AG04449 (cell line): ENCODE results near the gene CNR2.
A peak's percentile ranks its signal among the peaks of the same experiment; 100 is the strongest.
"Not testable (repeated sequence)": the region's sequence is repeated elsewhere in the genome, so short reads cannot be mapped to it uniquely, and the experiment has no call there.

ENCODE experiments used
- CTCF ChIA-PET: fragments of 350-600 bp; formaldehyde crosslinking; extraction: SDS; loops from one replicate; lab custom pipeline; 2021; ENCODE audit warnings: antibody characterized with exemption; lab: Yijun Ruan, JAX
- POLR2A ChIA-PET: fragments of 400-600, 350-600 bp; formaldehyde crosslinking; extraction: SDS; loops from one replicate; lab custom pipeline; 2020; ENCODE audit warnings: antibody characterized with exemption, inconsistent platforms; lab: Yijun Ruan, JAX
- DNase-seq: peaks from one replicate; pipeline ENCODE4 v3.0.0-alpha.2; 2010; ENCODE audit warnings: low read depth, low spot score
- H3K4me3 ChIP-seq: 2 replicates; pipeline ENCODE4 v1.5.1; 2011; ENCODE audit warnings: low read depth, mild to moderate bottlenecking, control low read depth, low read length
- TF ChIP-seq, protein P1 (sequence below): IDR thresholded peaks from one replicate; pipeline ENCODE4 v1.5.1; 2011; ENCODE audit warnings: mild to moderate bottlenecking, moderate library complexity, low read length, control low read depth, inconsistent platforms; ENCODE audit not compliant: insufficient read depth; ENCODE audit errors: missing control alignments

The CNR2 gene

DNA sequence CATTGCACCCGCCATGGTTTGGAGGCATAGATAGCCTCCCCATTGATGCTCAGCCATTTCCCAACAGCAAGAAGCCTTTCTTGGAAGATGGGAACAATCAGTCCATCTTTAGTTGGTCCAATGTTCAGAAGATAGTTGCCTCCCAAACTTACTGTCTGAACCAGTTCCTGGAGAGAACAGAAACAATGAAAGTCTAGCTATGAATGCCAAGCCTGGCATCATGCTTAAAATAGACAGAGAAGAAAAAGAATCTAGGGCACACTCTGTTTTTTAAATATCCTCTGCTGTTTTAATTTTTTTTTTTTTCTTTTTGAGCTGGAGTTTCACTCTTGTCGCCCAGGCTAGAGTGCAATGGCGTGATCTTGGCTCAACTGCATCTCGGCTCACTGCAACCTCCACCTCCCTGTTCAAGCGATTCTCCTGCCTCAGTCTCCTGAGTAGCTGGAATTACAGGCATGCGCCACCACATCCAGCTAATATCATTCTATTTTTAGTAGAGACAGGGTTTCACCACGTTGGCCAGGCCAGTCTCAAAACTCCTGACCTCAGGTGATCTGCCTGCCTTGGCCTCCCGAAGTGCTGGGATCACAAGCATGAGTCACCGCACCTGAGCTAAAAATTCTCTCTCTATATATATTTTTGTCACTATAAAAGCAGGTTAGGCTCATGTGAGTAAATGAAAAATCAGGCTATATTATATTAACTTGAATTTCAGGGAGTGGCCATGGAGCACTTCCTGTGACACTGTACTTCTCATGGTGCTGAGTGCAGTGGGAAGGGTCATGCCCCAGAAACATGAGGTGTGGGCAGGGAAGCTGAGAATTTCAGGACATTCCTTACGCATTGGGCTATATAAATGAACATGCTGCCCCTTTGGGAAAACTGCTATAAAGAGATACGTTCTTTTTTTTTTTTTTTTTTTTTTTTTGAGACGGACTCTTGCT lies 64.2 kb downstream of the CNR2 start:
- no peak for DNase-seq
- POLR2A ChIA-PET, result no interaction called here
- H3K4me3 ChIP-seq, result no peak overlapping the region
- CTCF ChIA-PET, result interaction anchor here (1.3 to 1.7 kb wide), 2 partner anchors 39 to 77 kb away, joined by 3 to 4 read pairs; no protein-coding TSS in a partner anchor
- TF ChIP-seq, protein P1, sequence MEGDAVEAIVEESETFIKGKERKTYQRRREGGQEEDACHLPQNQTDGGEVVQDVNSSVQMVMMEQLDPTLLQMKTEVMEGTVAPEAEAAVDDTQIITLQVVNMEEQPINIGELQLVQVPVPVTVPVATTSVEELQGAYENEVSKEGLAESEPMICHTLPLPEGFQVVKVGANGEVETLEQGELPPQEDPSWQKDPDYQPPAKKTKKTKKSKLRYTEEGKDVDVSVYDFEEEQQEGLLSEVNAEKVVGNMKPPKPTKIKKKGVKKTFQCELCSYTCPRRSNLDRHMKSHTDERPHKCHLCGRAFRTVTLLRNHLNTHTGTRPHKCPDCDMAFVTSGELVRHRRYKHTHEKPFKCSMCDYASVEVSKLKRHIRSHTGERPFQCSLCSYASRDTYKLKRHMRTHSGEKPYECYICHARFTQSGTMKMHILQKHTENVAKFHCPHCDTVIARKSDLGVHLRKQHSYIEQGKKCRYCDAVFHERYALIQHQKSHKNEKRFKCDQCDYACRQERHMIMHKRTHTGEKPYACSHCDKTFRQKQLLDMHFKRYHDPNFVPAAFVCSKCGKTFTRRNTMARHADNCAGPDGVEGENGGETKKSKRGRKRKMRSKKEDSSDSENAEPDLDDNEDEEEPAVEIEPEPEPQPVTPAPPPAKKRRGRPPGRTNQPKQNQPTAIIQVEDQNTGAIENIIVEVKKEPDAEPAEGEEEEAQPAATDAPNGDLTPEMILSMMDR, result no peak

DNA sequence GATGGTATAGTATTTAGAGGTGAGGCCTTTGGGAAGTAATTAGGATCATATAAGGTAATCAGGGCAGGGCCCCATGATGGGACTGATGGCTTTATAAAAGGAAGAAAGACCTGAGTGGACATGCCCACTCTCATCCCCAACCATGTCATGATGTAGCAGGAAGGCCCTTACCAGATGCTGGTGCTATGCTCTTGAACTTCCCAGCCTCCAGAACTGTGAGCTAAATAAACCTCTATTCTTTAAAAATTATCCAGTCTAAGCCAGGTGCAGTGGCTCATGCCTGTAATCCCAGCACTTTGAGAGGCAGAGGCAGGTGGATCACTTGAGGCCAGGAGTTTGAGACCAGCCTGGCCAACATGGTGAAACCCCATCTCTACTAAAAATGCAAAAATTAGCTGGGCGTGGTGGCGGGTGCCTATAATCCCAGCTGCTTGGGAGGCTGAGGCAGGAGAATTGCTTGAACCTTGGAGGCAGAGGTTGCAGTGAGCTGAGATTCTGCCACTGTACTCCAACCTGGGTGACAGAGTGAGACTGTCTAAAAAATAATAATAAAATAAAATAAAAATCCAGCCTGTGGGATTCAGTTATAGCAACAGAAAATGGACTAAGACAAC lies 65.6 kb downstream of the CNR2 start:
- POLR2A ChIA-PET, H3K4me3 ChIP-seq, DNase-seq, CTCF ChIA-PET: not testable (repeated sequence)

DNA sequence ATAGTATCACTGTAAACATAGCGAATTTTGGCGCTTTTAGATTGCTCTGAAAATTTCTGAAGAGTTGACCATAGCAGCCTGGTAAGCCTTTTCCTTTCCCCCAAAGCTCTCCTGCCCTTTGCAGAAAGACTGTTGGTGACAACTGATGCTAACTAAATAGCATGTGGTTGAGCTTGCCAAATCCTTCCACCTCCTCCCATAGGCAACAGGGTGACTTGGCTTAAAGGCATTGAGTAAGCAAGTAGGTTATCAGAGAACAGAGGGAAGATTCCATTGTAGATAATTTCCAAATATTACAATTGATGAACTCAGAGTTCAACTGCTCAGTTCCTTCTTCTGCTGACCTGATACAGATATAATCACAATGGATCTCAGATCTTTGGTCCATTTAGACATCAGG lies 68.0 kb downstream of the CNR2 start:
- ChIA-PET POLR2A (no interaction called here), CTCF (interaction anchor here (0.6 to 1.7 kb wide), 4 partner anchors 13 to 52 kb away, joined by 3 to 4 read pairs (median 4); no protein-coding TSS in a partner anchor)
- no peak overlapping the region for H3K4me3 ChIP-seq
- DNase-seq, result no peak
- TF ChIP-seq, protein P1, result no peak

DNA sequence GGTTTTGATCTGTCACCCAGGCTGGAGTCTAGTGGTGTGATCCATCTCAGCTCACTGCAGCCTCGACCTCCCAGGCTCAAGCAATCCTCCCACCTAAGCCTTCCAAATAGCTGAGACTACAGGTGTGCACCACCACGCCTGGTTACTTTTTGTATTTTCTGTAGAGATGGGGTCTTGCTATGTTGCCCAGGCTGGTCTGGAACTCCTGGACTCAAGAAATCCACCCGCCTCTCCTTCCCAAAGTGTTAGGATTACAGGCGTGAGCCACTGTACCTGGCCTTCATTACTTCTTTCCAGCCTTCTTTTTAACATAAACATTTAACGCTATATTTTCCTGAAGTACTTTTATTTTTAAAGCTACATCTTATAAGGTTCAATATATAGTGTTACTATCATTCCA lies 69.5 kb downstream of the CNR2 start:
- ChIA-PET CTCF (interaction anchor here (0.6 to 1.7 kb wide), 4 partner anchors 12 to 146 kb away, joined by 3 to 4 read pairs (median 4); no protein-coding TSS in a partner anchor), POLR2A (no interaction called here)
- no peak overlapping the region for H3K4me3 ChIP-seq
- TF ChIP-seq, protein P1, result no peak
- DNase-seq, result no peak

DNA sequence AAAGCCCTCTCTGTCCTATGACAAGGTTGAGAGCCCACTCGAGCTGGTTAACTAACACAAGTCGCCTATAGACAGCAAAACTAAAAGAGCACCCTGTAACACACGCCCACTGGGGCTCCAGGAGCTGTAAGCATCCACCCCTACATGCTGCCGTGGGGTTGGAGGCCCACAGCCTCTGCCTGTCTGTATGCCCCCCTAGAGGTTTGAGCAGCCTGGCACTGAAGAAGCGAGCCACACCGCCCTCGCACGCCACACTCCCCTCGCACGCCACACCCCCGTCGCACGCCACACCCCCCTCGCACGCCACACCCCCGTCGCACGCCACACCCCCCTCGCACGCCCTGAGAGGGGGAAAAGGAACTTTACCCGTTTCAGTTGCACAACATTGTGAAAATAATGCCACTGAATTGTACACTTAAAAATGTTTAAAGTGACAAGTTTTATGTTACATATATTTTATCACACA lies 74.7 kb downstream of the CNR2 start:
- H3K4me3 ChIP-seq, result peak overlapping the region; percentile 48
- no peak for DNase-seq
- POLR2A ChIA-PET, result no interaction called here
- TF ChIP-seq, protein P1, result no peak
- CTCF ChIA-PET, result no interaction called here

DNA sequence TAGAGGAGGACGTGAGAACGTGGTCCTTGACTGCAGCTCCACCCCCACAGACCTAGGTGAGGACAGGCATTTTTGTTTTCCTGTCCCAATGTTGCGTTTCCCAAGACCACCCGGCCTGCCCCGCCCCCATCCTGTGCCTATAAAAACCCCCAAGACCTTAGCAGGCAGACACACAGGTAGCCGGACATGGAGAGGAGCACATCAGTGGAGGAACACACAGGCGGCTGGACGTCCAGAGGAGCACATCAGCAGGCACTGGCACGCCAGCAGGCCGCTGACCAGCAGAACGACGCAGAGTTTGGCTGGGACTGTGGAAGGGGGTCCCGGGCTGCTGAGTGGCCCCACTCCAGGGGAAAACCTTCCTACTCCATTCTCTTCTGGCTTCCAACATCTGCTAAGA lies 75.3 kb downstream of the CNR2 start:
- no peak for DNase-seq
- ChIA-PET POLR2A (no interaction called here), CTCF (no interaction called here)
- no peak overlapping the region for H3K4me3 ChIP-seq
- TF ChIP-seq, protein P1, result no peak
